ENCODE data around the gene GHR.

DNA sequence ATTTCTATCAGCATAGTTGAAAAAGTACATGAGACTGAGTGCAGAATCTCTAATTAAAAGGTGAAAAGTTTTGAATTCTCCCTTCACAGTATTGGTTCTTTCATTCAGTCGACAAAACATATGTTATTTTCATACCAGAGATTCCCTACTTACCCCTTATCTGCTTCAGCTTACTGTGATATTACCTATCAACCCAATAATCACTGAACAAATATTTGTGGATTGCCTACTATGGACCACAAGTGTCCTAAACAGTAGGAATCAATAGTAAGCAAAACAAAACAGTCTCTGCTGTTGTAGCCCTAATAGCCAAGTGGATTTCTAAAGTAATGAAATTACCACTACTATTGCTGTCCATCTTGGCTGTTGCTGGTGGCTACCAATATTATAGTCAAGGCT lies 344.9 kb downstream of the GHR start:
- TF ChIP-seq, protein P1, sequence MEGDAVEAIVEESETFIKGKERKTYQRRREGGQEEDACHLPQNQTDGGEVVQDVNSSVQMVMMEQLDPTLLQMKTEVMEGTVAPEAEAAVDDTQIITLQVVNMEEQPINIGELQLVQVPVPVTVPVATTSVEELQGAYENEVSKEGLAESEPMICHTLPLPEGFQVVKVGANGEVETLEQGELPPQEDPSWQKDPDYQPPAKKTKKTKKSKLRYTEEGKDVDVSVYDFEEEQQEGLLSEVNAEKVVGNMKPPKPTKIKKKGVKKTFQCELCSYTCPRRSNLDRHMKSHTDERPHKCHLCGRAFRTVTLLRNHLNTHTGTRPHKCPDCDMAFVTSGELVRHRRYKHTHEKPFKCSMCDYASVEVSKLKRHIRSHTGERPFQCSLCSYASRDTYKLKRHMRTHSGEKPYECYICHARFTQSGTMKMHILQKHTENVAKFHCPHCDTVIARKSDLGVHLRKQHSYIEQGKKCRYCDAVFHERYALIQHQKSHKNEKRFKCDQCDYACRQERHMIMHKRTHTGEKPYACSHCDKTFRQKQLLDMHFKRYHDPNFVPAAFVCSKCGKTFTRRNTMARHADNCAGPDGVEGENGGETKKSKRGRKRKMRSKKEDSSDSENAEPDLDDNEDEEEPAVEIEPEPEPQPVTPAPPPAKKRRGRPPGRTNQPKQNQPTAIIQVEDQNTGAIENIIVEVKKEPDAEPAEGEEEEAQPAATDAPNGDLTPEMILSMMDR (conservative IDR thresholded peaks at IDR 0.05; ENCODE audit: low read length): no peak
- TF ChIP-seq EZH2phosphoT487 (IDR thresholded peaks at IDR 0.05; ENCODE audit: borderline replicate concordance, low read depth, low read length): no peak
